GM18511 (cell line): ENCODE measurements around the gene PSMD10.

Experiments
- ATAC-seq: cut with Tn5 transposase; IDR thresholded peaks from one replicate; pipeline ENCODE4 v1.9.1; 2021; ENCODE audit warnings: mild to moderate bottlenecking, moderate library complexity; ENCODE audit not compliant: unreplicated experiment

The PSMD10 gene

DNA sequence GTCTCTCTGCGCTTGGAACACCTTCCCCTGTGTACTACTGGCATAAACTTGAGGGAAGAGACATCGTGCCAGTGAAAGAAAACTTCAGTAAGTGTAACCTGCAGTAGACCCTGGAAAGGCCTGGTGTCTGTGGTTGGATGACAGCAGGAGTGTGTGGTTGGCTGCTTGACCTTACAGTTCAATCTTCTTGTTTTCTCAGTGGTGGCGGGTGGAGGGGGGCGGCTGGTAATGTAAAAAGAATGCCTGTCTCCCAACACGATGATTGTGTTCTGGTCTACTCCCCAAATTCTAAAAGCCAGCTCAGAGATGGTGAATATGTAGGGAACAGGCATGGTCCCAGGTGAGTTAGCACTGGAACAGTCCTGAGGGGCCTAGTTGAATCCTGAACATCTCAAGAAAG is 18.6 kb downstream of the PSMD10 start:
- ATAC-seq, result no peak

GRCh38 chrX:108071578-108071977 is 19.8 kb downstream of the PSMD10 start:
- no peak for ATAC-seq

DNA sequence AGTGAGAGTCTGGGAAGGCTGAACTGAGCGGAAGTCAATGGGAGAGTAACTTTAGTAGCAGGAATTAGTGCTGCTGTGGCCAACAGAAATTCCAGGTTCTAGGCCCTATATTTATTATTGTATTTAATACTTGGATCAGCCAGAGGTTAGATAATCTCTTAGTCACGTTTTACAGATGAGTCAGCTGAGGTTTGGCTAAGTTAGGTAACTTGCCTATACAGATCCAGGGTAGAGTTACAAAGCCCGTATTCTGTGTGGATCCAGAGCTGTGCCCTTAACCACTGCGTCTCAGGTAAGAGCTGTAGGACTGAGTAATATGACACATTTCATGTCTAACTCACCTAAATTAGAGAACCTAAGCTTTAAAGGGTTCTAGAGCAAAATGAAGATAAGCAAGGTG is 20.5 kb downstream of the PSMD10 start:
- no peak for ATAC-seq

DNA sequence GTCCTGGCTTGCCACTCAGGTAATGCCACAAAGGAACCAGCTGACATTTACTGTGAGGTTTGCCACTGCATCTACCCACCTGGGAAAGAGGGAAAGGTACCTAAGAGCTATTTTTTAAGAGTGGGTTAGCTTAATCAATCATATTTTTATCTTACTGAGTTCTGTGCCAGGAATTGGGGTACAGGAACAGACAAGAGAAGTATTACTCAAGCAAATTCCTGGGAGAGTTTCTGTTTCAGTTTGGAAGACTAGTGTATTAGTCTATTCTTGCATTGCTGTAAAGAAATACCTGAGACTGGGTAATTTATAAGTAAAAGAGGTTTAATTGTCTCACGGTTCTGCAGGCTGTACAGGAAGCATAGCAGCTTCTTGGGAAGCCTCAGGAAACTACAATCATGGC is 23.2 kb downstream of the PSMD10 start:
- no peak for ATAC-seq

DNA sequence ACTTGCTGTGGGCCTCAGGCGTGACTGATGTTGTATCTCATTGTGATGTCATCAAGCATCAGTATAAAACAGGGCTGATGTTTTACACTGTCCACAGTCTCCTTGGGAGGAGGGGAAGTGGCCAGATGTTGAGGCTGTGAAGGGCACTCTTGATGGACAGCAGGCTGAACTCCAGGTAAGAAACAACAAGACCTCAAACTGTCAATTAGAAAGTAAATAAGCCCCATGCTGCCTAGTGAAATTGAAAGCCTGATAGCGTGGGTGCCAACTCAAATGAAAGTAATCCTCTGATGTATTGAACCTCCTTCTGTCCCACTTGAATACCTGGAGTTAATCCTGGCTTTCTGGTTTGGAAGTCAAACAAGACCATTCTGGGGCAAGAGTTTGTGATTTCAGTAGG is 26.7 kb downstream of the PSMD10 start:
- peak; percentile 74 for ATAC-seq

GRCh38 chrX:108064001-108064400 is 27.3 kb downstream of the PSMD10 start:
- peak; percentile 28 for ATAC-seq

DNA sequence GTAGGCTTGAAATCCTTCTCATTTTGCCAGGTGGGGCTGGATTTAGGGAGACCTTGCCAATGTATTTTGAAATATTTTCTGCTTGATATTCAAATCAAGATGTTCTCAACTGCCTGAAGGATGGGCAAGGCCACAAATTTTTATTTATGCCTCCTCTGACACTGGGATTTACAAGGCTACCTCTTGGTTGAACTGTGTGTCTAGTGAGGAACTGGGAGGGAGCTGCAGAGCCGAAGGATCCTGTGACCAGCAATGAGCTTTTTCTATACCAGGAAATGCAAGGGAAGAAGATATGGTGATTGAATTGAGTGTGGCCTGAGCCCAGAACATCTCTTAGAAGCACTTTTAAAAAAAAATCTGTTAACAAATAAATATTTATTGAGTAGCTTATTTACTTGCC is 31.5 kb downstream of the PSMD10 start:
- ATAC-seq, result no peak

DNA sequence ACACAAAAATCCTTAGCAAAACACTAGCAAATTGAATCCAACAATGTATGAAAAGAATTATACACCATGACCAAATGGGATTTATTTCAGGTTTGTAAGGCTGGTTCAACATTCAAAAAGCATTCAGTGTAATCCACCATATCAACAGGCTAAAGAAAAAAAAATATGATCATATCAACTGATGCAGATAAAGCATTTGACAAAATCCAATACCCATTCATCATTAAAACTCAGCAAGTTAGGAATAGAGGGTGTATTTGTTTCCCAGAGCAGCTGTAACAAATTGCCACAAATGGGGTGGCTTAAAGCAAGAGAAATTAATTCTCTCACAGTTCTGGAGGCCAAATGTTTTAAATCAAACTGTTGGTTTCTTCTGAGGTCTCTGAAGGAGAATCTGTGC is 35.8 kb downstream of the PSMD10 start:
- no peak for ATAC-seq

- ATAC-seq, result no peak
These were observed 38.1 kb downstream of the PSMD10 start for GRCh38 chrX:108053218-108053617.

- ATAC-seq, result no peak
These were observed 41.7 kb downstream of the PSMD10 start for GRCh38 chrX:108049649-108050048.

DNA sequence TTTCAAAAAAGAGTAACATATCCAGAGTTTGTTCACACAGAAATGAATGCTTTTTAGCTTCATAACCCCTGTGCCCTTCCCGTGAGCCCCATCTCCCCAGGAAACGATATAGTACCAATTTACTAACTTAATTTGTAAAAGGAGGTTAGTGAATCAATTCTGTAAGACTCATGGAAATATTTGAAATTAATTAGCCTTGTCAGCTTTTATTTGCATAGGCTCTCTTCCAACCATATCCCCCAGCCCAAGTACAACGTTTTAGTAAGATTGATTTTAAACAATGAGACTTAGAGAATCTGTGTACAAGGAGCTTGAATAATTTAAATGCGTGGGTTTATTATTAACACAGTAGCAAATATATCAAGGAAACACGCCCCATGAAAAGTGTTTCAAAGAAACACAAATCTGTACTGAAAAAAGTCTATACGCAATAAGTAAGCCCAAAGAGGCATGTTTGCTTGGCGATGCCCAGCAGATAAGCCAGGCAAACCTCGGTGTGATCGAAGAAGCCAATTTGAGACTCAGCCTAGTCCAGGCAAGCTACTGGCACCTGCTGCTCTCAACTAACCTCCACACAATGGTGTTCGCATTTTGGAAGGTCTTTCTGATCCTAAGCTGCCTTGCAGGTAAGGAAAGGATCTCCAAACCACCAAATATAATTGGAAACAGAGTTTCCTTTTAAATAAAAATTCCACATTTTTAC is 46.6 kb downstream of the PSMD10 start, which contains the start of gene VSIG1:
Gene VSIG1, plus strand, starts transcription at position 512 of the 703 bp plus-strand sequence. Its CDS starts 66 bp downstream, at position 578.
- ATAC-seq, result no peak

DNA sequence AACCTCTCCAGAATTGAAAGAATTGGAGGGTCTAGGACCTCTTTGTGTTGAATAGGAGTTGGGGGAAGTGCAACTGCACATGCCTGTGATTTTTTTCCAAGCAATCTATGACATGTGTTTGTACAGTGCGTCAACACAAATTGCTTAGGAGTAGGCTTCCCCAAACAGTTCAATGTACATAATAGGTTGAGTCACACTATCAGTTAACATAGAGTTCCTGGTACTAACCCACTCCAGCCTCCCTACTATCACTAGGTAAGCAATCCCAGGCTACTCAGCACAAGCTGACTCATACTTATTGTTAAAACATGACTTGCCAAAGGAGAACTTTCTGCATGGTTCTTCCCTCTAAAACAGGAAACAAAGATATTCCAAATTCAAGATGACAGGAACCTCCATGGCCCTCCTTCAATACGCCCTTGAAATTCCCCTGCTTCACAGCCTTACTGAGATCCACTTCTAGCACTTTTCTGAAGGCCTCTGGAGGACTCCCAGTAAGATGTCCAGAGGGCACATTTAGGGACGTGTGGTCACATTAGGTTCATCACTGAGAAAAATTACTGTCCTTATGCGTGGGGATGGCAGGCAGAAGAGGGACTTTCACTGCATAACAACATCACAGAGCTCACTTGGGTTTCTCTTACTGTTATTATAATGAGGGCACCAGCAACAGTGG is 54.9 kb downstream of the PSMD10 start:
- no peak for ATAC-seq

DNA sequence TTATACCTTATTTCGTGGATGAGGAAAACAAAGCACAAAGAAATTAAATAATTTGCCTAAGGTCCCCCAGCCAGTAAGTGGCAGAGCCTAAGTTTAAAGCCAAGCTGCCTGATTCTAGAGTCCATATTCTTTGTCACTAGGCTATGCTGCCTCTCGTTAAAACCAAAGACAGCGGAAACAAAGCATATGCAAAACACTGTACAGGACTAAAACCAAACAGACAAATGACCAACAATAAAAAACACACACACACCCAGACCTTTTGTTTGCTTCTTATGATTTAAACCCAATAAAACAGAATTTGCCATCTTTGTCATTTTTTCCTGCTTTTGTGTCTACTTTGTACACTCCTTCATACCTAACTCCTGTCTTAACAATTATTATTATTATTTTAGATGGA is 56.6 kb downstream of the PSMD10 start:
- no peak for ATAC-seq
